GM19193 (cell line): ENCODE results near the gene EPC2.

Experiments used
- POLR2A ChIP-seq: IDR thresholded peaks from 4 replicates; pipeline ENCODE4 v1.6.1; 2011; ENCODE audit not compliant: insufficient read depth, insufficient read length; ENCODE audit errors: extremely low read depth

EPC2 gene

GRCh38 chr2:148643998-148644882 lies at the start of gene EPC2:
Gene EPC2, plus strand, starts transcription at chr2:148644751. Its CDS starts 267 bp downstream, at chr2:148645018.
- peak; percentile 89 for TF ChIP-seq POLR2A

- no peak for TF ChIP-seq POLR2A
These were observed 48.5 kb upstream of the EPC2 start for GRCh38 chr2:148596018-148596417.

- TF ChIP-seq POLR2A, result no peak
These were observed 45.2 kb upstream of the EPC2 start for GRCh38 chr2:148599109-148599991.

GRCh38 chr2:148602885-148603561 lies 41.5 kb upstream of the EPC2 start:
- TF ChIP-seq POLR2A, result no peak

- no peak for TF ChIP-seq POLR2A
These were observed 41.0 kb upstream of the EPC2 start for GRCh38 chr2:148603562-148603920.

GRCh38 chr2:148604927-148605326 lies 39.6 kb upstream of the EPC2 start:
- TF ChIP-seq POLR2A, result no peak

- TF ChIP-seq POLR2A, result no peak
These were observed 37.0 kb upstream of the EPC2 start for GRCh38 chr2:148607566-148607965.

- no peak for TF ChIP-seq POLR2A
These were observed 31.1 kb upstream of the EPC2 start for GRCh38 chr2:148613231-148614013.

- TF ChIP-seq POLR2A, result no peak
These were observed 30.6 kb upstream of the EPC2 start for GRCh38 chr2:148614014-148614321.

- peak; percentile 42 for TF ChIP-seq POLR2A
These were observed 30.1 kb upstream of the EPC2 start for GRCh38 chr2:148614322-148615049.

GRCh38 chr2:148615381-148615841 lies 29.1 kb upstream of the EPC2 start:
- no peak for TF ChIP-seq POLR2A

GRCh38 chr2:148616662-148617061 lies 27.9 kb upstream of the EPC2 start:
- no peak for TF ChIP-seq POLR2A

GRCh38 chr2:148617219-148617618 lies 27.3 kb upstream of the EPC2 start:
- TF ChIP-seq POLR2A, result no peak
